H9 (cell line): Measurements from ENCODE around the gene MN1. TPM values are rescaled to one million over a fixed set of nuclear protein-coding genes. Genes with fewer than 3 reads are reported as not detected.
A peak's percentile ranks its signal among the peaks of the same experiment; 100 is the strongest.

Experiments
- DNase-seq: peaks from one replicate; pipeline ENCODE4 v3.0.0-alpha.2; 2017
- H2AFZ ChIP-seq: one replicate; pipeline ENCODE4 v1.6.1; 2013; ENCODE audit warnings: mild to moderate bottlenecking, low read length, control low read depth, moderate library complexity
- H2AK5ac ChIP-seq: 2 replicates; pipeline ENCODE4 v1.6.1; 2013; ENCODE audit warnings: low read length, control low read depth, mixed read lengths; ENCODE audit not compliant: insufficient read length
- H2BK120ac ChIP-seq: one replicate; pipeline ENCODE4 v1.6.1; 2013; ENCODE audit warnings: low read depth, mild to moderate bottlenecking, low read length, control low read depth, inconsistent platforms; ENCODE audit not compliant: poor library complexity, severe bottlenecking
- H2BK12ac ChIP-seq: 2 replicates; pipeline ENCODE4 v1.6.1; 2013; ENCODE audit warnings: low read length, control low read depth, mixed read lengths, low read depth; ENCODE audit not compliant: insufficient read length
- H2BK15ac ChIP-seq: 2 replicates; pipeline ENCODE4 v1.6.1; 2013; ENCODE audit warnings: low read depth, low read length, control low read depth
- H2BK20ac ChIP-seq: one replicate; pipeline ENCODE4 v1.6.1; 2013; ENCODE audit warnings: low read depth, mild to moderate bottlenecking, low read length, control low read depth, inconsistent platforms; ENCODE audit not compliant: poor library complexity, severe bottlenecking
- H2BK5ac ChIP-seq: 2 replicates; pipeline ENCODE4 v1.6.1; 2013; ENCODE audit warnings: low read length, control low read depth, mixed read lengths; ENCODE audit not compliant: insufficient read length
- H3K14ac ChIP-seq: 2 replicates; pipeline ENCODE4 v1.6.1; 2013; ENCODE audit warnings: low read length, control low read depth; ENCODE audit not compliant: insufficient read depth
- H3K18ac ChIP-seq: 2 replicates; pipeline ENCODE4 v1.6.1; 2013; ENCODE audit warnings: low read depth, mild to moderate bottlenecking, mixed read lengths, low read length, control low read depth; ENCODE audit not compliant: insufficient read length
- H3K23ac ChIP-seq: 2 replicates; pipeline ENCODE4 v1.6.1; 2013; ENCODE audit warnings: low read length, control low read depth, mixed read lengths, low read depth; ENCODE audit not compliant: insufficient read length
- H3K23me2 ChIP-seq: 2 replicates; pipeline ENCODE4 v1.6.1; 2013; ENCODE audit warnings: low read depth, mild to moderate bottlenecking, mixed read lengths, low read length, control low read depth; ENCODE audit not compliant: insufficient read length, poor library complexity, severe bottlenecking
- H3K27ac ChIP-seq: 2 replicates; pipeline ENCODE4 v1.5.1; 2013; ENCODE audit warnings: low read length, control low read depth, mixed read lengths, low read depth; ENCODE audit not compliant: insufficient read length
- H3K27me3 ChIP-seq: 2 replicates; pipeline ENCODE4 v1.6.1; 2013; ENCODE audit warnings: low read length, control low read depth, inconsistent platforms; ENCODE audit not compliant: insufficient read depth
- H3K4ac ChIP-seq: 2 replicates; pipeline ENCODE4 v1.6.1; 2013; ENCODE audit warnings: low read depth, mild to moderate bottlenecking, control low read depth, inconsistent platforms, low read length, moderate library complexity
- H3K4me1 ChIP-seq: 2 replicates; pipeline ENCODE4 v1.6.1; 2013; ENCODE audit warnings: low read length, control low read depth, inconsistent platforms; ENCODE audit not compliant: insufficient read depth
- H3K4me2 ChIP-seq: 2 replicates; pipeline ENCODE4 v1.6.1; 2013; ENCODE audit warnings: low read length, control low read depth, mixed read lengths; ENCODE audit not compliant: insufficient read length, insufficient read depth
- H3K56ac ChIP-seq: 2 replicates; pipeline ENCODE4 v1.6.1; 2013; ENCODE audit warnings: low read depth, mild to moderate bottlenecking, mixed read lengths, low read length, control low read depth; ENCODE audit not compliant: insufficient read length
- H3K79me1 ChIP-seq: 2 replicates; pipeline ENCODE4 v1.6.1; 2013; ENCODE audit warnings: low read depth, mild to moderate bottlenecking, moderate library complexity, low read length, control low read depth, inconsistent platforms; ENCODE audit not compliant: insufficient read depth, poor library complexity, severe bottlenecking
- H3K79me2 ChIP-seq: 2 replicates; pipeline ENCODE4 v1.6.1; 2013; ENCODE audit warnings: low read length, control low read depth, inconsistent platforms; ENCODE audit not compliant: insufficient read depth
- H3K9ac ChIP-seq: 2 replicates; pipeline ENCODE4 v1.6.1; 2013; ENCODE audit warnings: low read length, control low read depth, mixed read lengths; ENCODE audit not compliant: insufficient read length; ENCODE audit errors: extremely low read depth
- H3K9me3 ChIP-seq: one replicate; pipeline ENCODE4 v1.6.1; 2013; ENCODE audit warnings: low read depth, low read length, inconsistent platforms; ENCODE audit not compliant: control insufficient read depth
- H3T11ph ChIP-seq: one replicate; pipeline ENCODE4 v1.6.1; 2013; ENCODE audit warnings: mild to moderate bottlenecking, low read length, control low read depth, inconsistent platforms
- H4K20me1 ChIP-seq: one replicate; pipeline ENCODE4 v1.6.1; 2013; ENCODE audit not compliant: control insufficient read depth, insufficient read length, insufficient read depth
- H4K5ac ChIP-seq: 2 replicates; pipeline ENCODE4 v1.6.1; 2013; ENCODE audit warnings: low read depth, mild to moderate bottlenecking, mixed read lengths, low read length, control low read depth; ENCODE audit not compliant: insufficient read length
- H4K8ac ChIP-seq: replicated peaks from 2 replicates; pipeline ENCODE4 v1.6.1; 2013; ENCODE audit warnings: low read length, control low read depth, mixed read lengths, low read depth; ENCODE audit not compliant: insufficient read length
- H4K91ac ChIP-seq: 2 replicates; pipeline ENCODE4 v1.6.1; 2013; ENCODE audit warnings: low read depth, mild to moderate bottlenecking, moderate library complexity, mixed read lengths, low read length, control low read depth; ENCODE audit not compliant: insufficient read length
- H3K27ac Mint-ChIP-seq, 3 experiments: 2 replicates in 2 of 3; 3 replicates in 1 of 3; pipeline ENCODE4 v1.8.0; 2020 to 2021; ENCODE audit warnings: mixed read lengths in 3 of 3, mild to moderate bottlenecking in 1 of 3, moderate library complexity in 1 of 3
- H3K27me3 Mint-ChIP-seq: 2 replicates; pipeline ENCODE4 v1.8.0; 2021; ENCODE audit warnings: low read depth, mild to moderate bottlenecking, moderate library complexity, mixed read lengths
- H3K36me3 Mint-ChIP-seq, 3 experiments: 2 replicates in 2 of 3; 3 replicates in 1 of 3; pipeline ENCODE4 v1.8.0; 2020 to 2021; ENCODE audit warnings: low read depth in 3 of 3, mixed read lengths in 3 of 3; ENCODE audit not compliant: insufficient read depth in 1 of 3
- H3K4me1 Mint-ChIP-seq, 2 experiments: 2 replicates each; pipeline ENCODE4 v1.8.0; 2020; ENCODE audit warnings: mixed read lengths in 2 of 2
- H3K4me3 Mint-ChIP-seq, 2 experiments: 2 replicates in 1 of 2; 3 replicates in 1 of 2; pipeline ENCODE4 v1.8.0; 2020 to 2021; ENCODE audit warnings: mild to moderate bottlenecking in 2 of 2, mixed read lengths in 2 of 2, moderate library complexity in 1 of 2
- H3K9me3 Mint-ChIP-seq, 2 experiments: 2 replicates in 1 of 2; 3 replicates in 1 of 2; pipeline ENCODE4 v1.8.0; 2020; ENCODE audit warnings: mild to moderate bottlenecking in 2 of 2, mixed read lengths in 2 of 2, moderate library complexity in 1 of 2
- WGBS: extraction: QIAGEN DNeasy Blood & Tissue Kit; methylation state at CpG from one replicate; pipeline ENCODE4 v1.1.7; 2013; ENCODE audit warnings: missing lambda C conversion rate, low lambda C conversion rate, mixed read lengths; ENCODE audit not compliant: insufficient read length; ENCODE audit errors: extremely low coverage; 5-methylcytosine and 5-hydroxymethylcytosine counted together
- total RNA-seq: library from RNA; stranded (reverse); gene quantifications from 2 replicates; pipeline ENCODE4 v1.2.1, GENCODE V29; 2021
- TF ChIP-seq, protein P1 (sequence below): fragments of 200-600 bp; sonication (generic); conservative IDR thresholded peaks from 3 replicates; pipeline ENCODE4 v1.8.0; 2021; ENCODE audit warnings: antibody characterized with exemption, mild to moderate bottlenecking

Gene MN1
- total RNA-seq, 1 experiment from 2014 or later: 2.8 TPM

DNA sequence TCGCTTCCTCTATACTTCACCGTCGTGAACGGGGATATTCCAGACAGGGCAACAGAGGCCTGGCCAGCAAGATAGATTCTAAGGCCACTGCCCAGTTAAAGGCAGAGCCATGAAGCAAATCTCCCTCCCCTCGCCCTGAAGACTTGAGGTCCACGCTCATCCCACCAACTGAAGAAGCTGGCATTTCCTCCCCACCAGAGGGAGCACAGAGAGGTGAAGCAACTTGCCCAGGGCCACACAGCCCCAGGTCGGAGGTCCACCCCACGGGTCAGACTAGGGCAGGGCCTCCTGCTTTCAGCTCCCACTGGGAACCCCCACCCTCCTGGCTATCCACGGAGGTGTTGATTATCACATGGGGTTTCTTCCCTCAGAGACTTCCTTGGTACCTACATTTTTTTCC lies 27.4 kb downstream of the MN1 start:
- Histone ChIP-seq H3K27me3 (no peaks in the 10 kb centered on the region), H3K27ac (no peak overlapping the region), H3K9ac (no peak overlapping the region), H4K91ac (no peak overlapping the region), H2BK5ac (no peak overlapping the region), H3K4me1 (no peaks in the 10 kb centered on the region), H3K18ac (no peak overlapping the region), H4K8ac (no peak overlapping the region), H4K5ac (no peak overlapping the region), H4K20me1 (no peaks in the 10 kb centered on the region), H2BK120ac (no peak overlapping the region), H2BK15ac (no peak overlapping the region), H2AFZ (no peak overlapping the region), H3K79me1 (no peaks in the 10 kb centered on the region), H3K56ac (no peak overlapping the region), H3K4ac (no peak overlapping the region), H3K23me2 (peaks cover 7% of the 10 kb centered on the region), H3K14ac (no peak overlapping the region), H3K9me3 (no peaks in the 10 kb centered on the region), H2BK20ac (no peak overlapping the region), H3T11ph (no peak overlapping the region), H3K23ac (no peak overlapping the region), H2BK12ac (no peak overlapping the region), H3K4me2 (no peak overlapping the region), H2AK5ac (no peak overlapping the region), H3K79me2 (no peaks in the 10 kb centered on the region)
- Mint-ChIP-seq H3K4me1 (peaks cover 36 to 64% of the 10 kb centered on the region in 2 experiments), H3K9me3 (no peaks in the 10 kb centered on the region), H3K27me3 (0 out of 2 replicates have a peak, but pooled peaks cover 1% of the 10 kb centered on the region), H3K4me3 (no peak overlapping the region), H3K27ac (peak overlapping the region in 2 of 3 experiments; percentile 15 to 55; a peak in 2 of 7 replicates), H3K36me3 (0 out of 7 replicates have a peak, but pooled peaks cover 0 to 1% (median 0%) of the 10 kb centered on the region in 3 experiments)
- TF ChIP-seq, protein P1, sequence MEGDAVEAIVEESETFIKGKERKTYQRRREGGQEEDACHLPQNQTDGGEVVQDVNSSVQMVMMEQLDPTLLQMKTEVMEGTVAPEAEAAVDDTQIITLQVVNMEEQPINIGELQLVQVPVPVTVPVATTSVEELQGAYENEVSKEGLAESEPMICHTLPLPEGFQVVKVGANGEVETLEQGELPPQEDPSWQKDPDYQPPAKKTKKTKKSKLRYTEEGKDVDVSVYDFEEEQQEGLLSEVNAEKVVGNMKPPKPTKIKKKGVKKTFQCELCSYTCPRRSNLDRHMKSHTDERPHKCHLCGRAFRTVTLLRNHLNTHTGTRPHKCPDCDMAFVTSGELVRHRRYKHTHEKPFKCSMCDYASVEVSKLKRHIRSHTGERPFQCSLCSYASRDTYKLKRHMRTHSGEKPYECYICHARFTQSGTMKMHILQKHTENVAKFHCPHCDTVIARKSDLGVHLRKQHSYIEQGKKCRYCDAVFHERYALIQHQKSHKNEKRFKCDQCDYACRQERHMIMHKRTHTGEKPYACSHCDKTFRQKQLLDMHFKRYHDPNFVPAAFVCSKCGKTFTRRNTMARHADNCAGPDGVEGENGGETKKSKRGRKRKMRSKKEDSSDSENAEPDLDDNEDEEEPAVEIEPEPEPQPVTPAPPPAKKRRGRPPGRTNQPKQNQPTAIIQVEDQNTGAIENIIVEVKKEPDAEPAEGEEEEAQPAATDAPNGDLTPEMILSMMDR: 0 out of 3 replicates have a peak, but pooled peaks have one; percentile 9
- WGBS: no CpG with 5 or more reads among the region's 9 CpGs
- no peak for DNase-seq
